Suprapubic skin (tissue), 4 donors: ENCODE data around the gene ACER3. TPM values are rescaled to one million over a fixed set of nuclear protein-coding genes. Genes with fewer than 3 reads are reported as not detected.
A peak's percentile ranks its signal among the peaks of the same experiment; 100 is the strongest.

Source experiments
- DNase-seq, 2 donors: peaks; one replicate each; pipeline ENCODE4 v3.0.0-alpha.2; 2019; ENCODE audit warnings: low spot score in 2 of 2
- H3K27ac ChIP-seq: fragments of 200-600 bp; sonication (generic); one replicate; pipeline ENCODE4 v1.5.1; 2019
- H3K27me3 ChIP-seq: fragments of 200-600 bp; sonication (generic); one replicate; pipeline ENCODE4 v1.5.1; 2019
- H3K36me3 ChIP-seq: fragments of 200-600 bp; sonication (generic); one replicate; pipeline ENCODE4 v1.5.1; 2019
- H3K4me1 ChIP-seq: fragments of 200-600 bp; sonication (generic); one replicate; pipeline ENCODE4 v1.5.1; 2019
- H3K4me3 ChIP-seq: fragments of 200-600 bp; sonication (generic); one replicate; pipeline ENCODE4 v1.5.1; 2019; ENCODE audit warnings: mild to moderate bottlenecking
- H3K9me3 ChIP-seq: fragments of 200-600 bp; sonication (generic); one replicate; pipeline ENCODE4 v1.5.1; 2019
- CTCF ChIP-seq, 2 donors: fragments of 200-600 bp in 1 of 2; fragments of 450-650 bp in 1 of 2; sonication (generic) in 1 of 2; IDR thresholded peaks; one replicate each; pipeline ENCODE4 v1.5.1; 2016 to 2019; ENCODE audit warnings: antibody characterized with exemption in 2 of 2, mild to moderate bottlenecking in 1 of 2, moderate library complexity in 1 of 2
- EP300 ChIP-seq: sonication (generic); formaldehyde crosslinking; IDR thresholded peaks from one replicate; pipeline ENCODE4 v1.6.1; 2017; ENCODE audit warnings: antibody characterized with exemption
- POLR2A ChIP-seq, 2 donors: fragments of 450-650 bp; IDR thresholded peaks; one replicate each; pipeline ENCODE4 v1.6.1; 2017; ENCODE audit warnings: antibody characterized with exemption in 2 of 2, mild to moderate bottlenecking in 2 of 2, moderate library complexity in 2 of 2
- POLR2AphosphoS5 ChIP-seq, 3 donors: sonication (generic); formaldehyde crosslinking; IDR thresholded peaks; one replicate each; pipeline ENCODE4 v1.6.1; 2017; ENCODE audit warnings: antibody characterized with exemption in 3 of 3
- WGBS: methylation state at CpG from one replicate; pipeline ENCODE4 v1.1.5; 2018; 5-methylcytosine and 5-hydroxymethylcytosine counted together
- total RNA-seq, 4 donors: library from RNA; depleted of rRNA; stranded (reverse); fragments of >200 nt; gene quantifications; one replicate each; pipeline ENCODE4 v1.1.0, GENCODE V29; 2016

ACER3 gene
- total RNA-seq, 4 donors from 2014 or later: 8.9 to 10.1 (median 9.5) TPM

DNA sequence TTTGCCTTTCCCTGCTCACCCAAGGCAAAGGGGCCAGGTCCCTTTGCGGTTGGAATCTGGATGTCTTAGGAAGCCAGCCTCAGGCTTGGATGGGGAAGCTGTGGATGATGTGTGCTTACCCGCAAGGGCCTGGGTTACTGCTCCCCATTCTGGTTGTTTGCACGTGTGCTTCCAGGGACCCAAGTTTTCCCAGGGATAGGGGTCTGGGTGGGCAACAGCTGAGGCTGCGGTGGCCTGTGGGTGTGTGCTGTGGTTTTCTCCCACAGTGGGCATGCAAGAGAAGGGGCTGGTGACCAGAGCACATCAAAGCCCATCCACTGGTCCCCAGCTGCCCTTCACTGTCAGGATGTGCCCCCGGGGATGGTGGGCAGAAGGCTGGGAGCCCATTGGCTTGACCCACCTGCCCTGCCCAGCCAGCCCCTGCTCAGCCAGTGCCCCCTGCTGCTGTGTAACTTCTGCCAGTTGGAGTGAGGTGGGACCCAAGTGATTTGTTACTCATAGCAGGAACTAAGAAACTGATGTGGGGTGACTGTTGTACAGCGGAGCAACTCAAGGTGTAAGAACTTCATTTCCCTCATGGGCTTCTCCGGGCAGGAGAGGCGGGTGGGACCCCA, 209.4 kb downstream of the ACER3 start:
- peaks cover 54% of the 10 kb centered on the region for H3K4me1 ChIP-seq
- TF ChIP-seq CTCF (IDR thresholded peaks at IDR 0.05) (no peak), EP300 (no peak), POLR2A (IDR thresholded peaks at IDR 0.05) (no peak), POLR2AphosphoS5 (IDR thresholded peaks at IDR 0.05) (no peak)
- H3K27ac ChIP-seq: no peak overlapping the region
- no peaks in the 10 kb centered on the region for H3K36me3 ChIP-seq
- peak; percentile 46 to 47 for DNase-seq
- no peaks in the 10 kb centered on the region for H3K27me3 ChIP-seq
- no peaks in the 10 kb centered on the region for H3K9me3 ChIP-seq
- no peak overlapping the region for H3K4me3 ChIP-seq
- 92% methylated on average over 6 of the region's 8 CpGs for WGBS

DNA sequence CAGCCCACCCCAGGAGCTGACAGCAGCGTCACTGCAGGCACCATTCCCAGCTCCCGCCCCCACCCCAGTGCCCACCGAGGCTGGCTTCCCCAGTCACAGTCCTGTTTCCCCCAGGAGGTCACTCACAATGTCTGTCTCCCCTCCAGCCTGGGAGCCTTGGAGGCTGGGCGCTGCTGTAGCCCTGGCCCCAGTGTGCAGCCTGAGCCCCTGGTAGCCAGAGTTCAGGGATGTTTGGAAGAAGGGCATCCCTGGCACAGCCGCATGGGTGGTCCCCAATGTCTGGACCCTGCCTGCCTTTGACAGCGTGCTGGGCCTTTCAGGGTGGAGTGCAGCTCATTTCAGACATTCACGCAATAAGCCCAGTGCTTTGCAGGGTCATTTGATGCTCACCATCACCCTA, 210.4 kb downstream of the ACER3 start:
- H3K4me3 ChIP-seq: no peak overlapping the region
- no peaks in the 10 kb centered on the region for H3K9me3 ChIP-seq
- peak; percentile 43 to 67 for DNase-seq
- H3K4me1 ChIP-seq: peaks cover 48% of the 10 kb centered on the region
- no peaks in the 10 kb centered on the region for H3K27me3 ChIP-seq
- H3K36me3 ChIP-seq: no peaks in the 10 kb centered on the region
- 87% methylated on average over 6 of the region's 7 CpGs for WGBS
- no peak overlapping the region for H3K27ac ChIP-seq
- TF ChIP-seq POLR2A (IDR thresholded peaks at IDR 0.05): no peak
- no peak for TF ChIP-seq CTCF (IDR thresholded peaks at IDR 0.05)

GRCh38 chr11:77071671-77072605, 211.2 kb downstream of the ACER3 start:
- H3K27me3 ChIP-seq: no peaks in the 10 kb centered on the region
- no peak for TF ChIP-seq CTCF (IDR thresholded peaks at IDR 0.05)
- no peak overlapping the region for H3K4me3 ChIP-seq
- no peaks in the 10 kb centered on the region for H3K36me3 ChIP-seq
- WGBS: 79% methylated on average over 15 of the region's 15 CpGs
- peak; percentile 49 to 78 for DNase-seq
- peaks cover 45% of the 10 kb centered on the region for H3K4me1 ChIP-seq
- peak overlapping the region; percentile 86 for H3K27ac ChIP-seq
- H3K9me3 ChIP-seq: no peaks in the 10 kb centered on the region

DNA sequence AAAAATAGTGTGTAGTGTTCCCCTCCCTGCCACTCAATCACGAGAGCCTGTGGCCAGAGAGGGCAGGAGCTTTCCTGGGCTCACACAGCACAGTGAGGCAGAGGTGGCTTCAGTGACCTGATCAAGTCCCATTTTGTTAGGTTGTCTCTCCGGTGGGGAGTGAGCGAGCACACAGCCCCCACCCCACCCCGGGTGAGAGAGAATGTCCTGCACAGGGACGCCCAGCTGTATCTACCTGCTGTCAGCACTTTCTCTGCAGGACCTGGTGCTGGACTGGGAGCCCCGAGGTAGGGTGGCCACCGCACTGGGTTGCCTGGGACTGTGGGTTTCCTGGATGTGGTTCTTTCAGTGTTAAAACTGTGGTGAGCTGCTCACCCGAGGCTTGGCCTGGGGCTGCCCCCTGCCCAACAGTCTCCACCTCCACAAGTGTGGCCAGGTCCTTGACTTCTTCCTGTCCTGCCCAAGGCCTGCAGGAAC, 212.2 kb downstream of the ACER3 start:
- WGBS: 67% methylated on average over 6 of the region's 8 CpGs
- Histone ChIP-seq H3K27me3 (no peaks in the 10 kb centered on the region), H3K4me3 (no peak overlapping the region), H3K36me3 (no peaks in the 10 kb centered on the region), H3K4me1 (peaks cover 36% of the 10 kb centered on the region), H3K27ac (peak overlapping the region; percentile 86), H3K9me3 (no peaks in the 10 kb centered on the region)
- TF ChIP-seq CTCF (IDR thresholded peaks at IDR 0.05): no peak
- no peak for TF ChIP-seq POLR2AphosphoS5 (IDR thresholded peaks at IDR 0.05)
- no peak for TF ChIP-seq EP300
- TF ChIP-seq POLR2A (IDR thresholded peaks at IDR 0.05): no peak
- DNase-seq: no peak

- Histone ChIP-seq H3K9me3 (no peaks in the 10 kb centered on the region), H3K27ac (peak overlapping the region; percentile 86), H3K27me3 (no peaks in the 10 kb centered on the region), H3K36me3 (no peaks in the 10 kb centered on the region), H3K4me1 (peaks cover 32% of the 10 kb centered on the region), H3K4me3 (no peak overlapping the region)
- peak; percentile 92 to 94 for DNase-seq
- WGBS: 24% methylated on average over 9 of the region's 11 CpGs
- TF ChIP-seq EP300 (no peak), POLR2AphosphoS5 (IDR thresholded peaks at IDR 0.05) (peak in 1 of 3 donors; percentile 35), CTCF (IDR thresholded peaks at IDR 0.05) (peak; percentile 11 to 49)
Measured at GRCh38 chr11:77073328-77074001, 212.7 kb downstream of the ACER3 start.
